NB4 (cell line): ENCODE data around the gene ZNF394.

Source experiments
- POLR2A ChIP-seq: IDR thresholded peaks from 2 replicates; pipeline ENCODE4 v1.6.1; 2011; ENCODE audit warnings: mild to moderate bottlenecking; ENCODE audit not compliant: insufficient read length; ENCODE audit errors: extremely low read depth
- TF ChIP-seq, protein P1 (sequence below): IDR thresholded peaks from one replicate; pipeline ENCODE4 v1.5.1; 2012; ENCODE audit warnings: low read depth, low read length

GRCh38 chr7:99504603-99505323 lies 4.7 kb upstream of the ZNF394 start, which contains the start of gene ZKSCAN5:
- TF ChIP-seq, protein P1, sequence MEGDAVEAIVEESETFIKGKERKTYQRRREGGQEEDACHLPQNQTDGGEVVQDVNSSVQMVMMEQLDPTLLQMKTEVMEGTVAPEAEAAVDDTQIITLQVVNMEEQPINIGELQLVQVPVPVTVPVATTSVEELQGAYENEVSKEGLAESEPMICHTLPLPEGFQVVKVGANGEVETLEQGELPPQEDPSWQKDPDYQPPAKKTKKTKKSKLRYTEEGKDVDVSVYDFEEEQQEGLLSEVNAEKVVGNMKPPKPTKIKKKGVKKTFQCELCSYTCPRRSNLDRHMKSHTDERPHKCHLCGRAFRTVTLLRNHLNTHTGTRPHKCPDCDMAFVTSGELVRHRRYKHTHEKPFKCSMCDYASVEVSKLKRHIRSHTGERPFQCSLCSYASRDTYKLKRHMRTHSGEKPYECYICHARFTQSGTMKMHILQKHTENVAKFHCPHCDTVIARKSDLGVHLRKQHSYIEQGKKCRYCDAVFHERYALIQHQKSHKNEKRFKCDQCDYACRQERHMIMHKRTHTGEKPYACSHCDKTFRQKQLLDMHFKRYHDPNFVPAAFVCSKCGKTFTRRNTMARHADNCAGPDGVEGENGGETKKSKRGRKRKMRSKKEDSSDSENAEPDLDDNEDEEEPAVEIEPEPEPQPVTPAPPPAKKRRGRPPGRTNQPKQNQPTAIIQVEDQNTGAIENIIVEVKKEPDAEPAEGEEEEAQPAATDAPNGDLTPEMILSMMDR = no peak
- peak; percentile 89 for TF ChIP-seq POLR2A
